MM.1S (cell line): ENCODE data around the gene GUCA2B.

ENCODE experiments used
- DNase-seq: peaks from one replicate; pipeline ENCODE4 v3.0.0-alpha.2; 2015
- H2AFZ ChIP-seq: fragments of 300-600 bp; sonication (generic); 2 replicates; pipeline ENCODE4 v1.6.0; 2016; ENCODE audit warnings: antibody characterized with exemption, low read length
- H3F3A ChIP-seq: fragments of 300-600 bp; sonication (generic); 2 replicates; pipeline ENCODE4 v1.6.1; 2016; ENCODE audit warnings: mild to moderate bottlenecking, antibody characterized with exemption, low read length, moderate library complexity, mixed read lengths; ENCODE audit not compliant: insufficient read depth
- H3K27ac ChIP-seq: fragments of 300-600 bp; sonication (generic); 2 replicates; pipeline ENCODE4 v1.5.1; 2016; ENCODE audit warnings: mild to moderate bottlenecking, low read length
- H3K27me3 ChIP-seq: fragments of 300-600 bp; sonication (generic); replicated peaks from 2 replicates; pipeline ENCODE4 v1.6.0; 2016; ENCODE audit warnings: low read length; ENCODE audit not compliant: insufficient read depth
- H3K36me3 ChIP-seq: fragments of 300-600 bp; sonication (generic); replicated peaks from 2 replicates; pipeline ENCODE4 v1.6.1; 2016; ENCODE audit warnings: mild to moderate bottlenecking, low read length, mixed read lengths; ENCODE audit not compliant: insufficient read depth
- H3K4me1 ChIP-seq: fragments of 300-600 bp; sonication (generic); 2 replicates; pipeline ENCODE4 v1.6.1; 2016; ENCODE audit warnings: low read length, mixed read lengths
- H3K4me2 ChIP-seq: fragments of 300-600 bp; sonication (generic); 2 replicates; pipeline ENCODE4 v1.6.0; 2016; ENCODE audit warnings: low read depth, low read length
- H3K4me3 ChIP-seq: fragments of 300-600 bp; sonication (generic); 2 replicates; pipeline ENCODE4 v1.5.1; 2016; ENCODE audit warnings: low read length, mixed read lengths
- H3K79me2 ChIP-seq: fragments of 300-600 bp; sonication (generic); 2 replicates; pipeline ENCODE4 v1.6.1; 2016; ENCODE audit warnings: mixed run types, low read length, mixed read lengths
- H3K9ac ChIP-seq: fragments of 300-600 bp; sonication (generic); 2 replicates; pipeline ENCODE4 v1.6.1; 2016; ENCODE audit warnings: low read length, mixed read lengths
- H3K9me2 ChIP-seq: fragments of 300-600 bp; sonication (generic); replicated peaks from 2 replicates; pipeline ENCODE4 v1.6.1; 2016; ENCODE audit warnings: mild to moderate bottlenecking, low read length, mixed read lengths; ENCODE audit not compliant: insufficient read depth
- H3K9me3 ChIP-seq: fragments of 300-600 bp; sonication (generic); replicated peaks from 2 replicates; pipeline ENCODE4 v1.6.1; 2016; ENCODE audit warnings: mild to moderate bottlenecking, low read length, mixed read lengths; ENCODE audit not compliant: insufficient read depth
- H4K20me1 ChIP-seq: fragments of 300-600 bp; sonication (generic); 2 replicates; pipeline ENCODE4 v1.6.1; 2016; ENCODE audit warnings: mild to moderate bottlenecking, low read length, moderate library complexity, mixed read lengths; ENCODE audit not compliant: insufficient read depth
- CTCF ChIP-seq: fragments of 300-600 bp; sonication (generic); IDR thresholded peaks from 2 replicates; pipeline ENCODE4 v1.5.1; 2016; ENCODE audit warnings: antibody characterized with exemption, low read length, mixed read lengths
- EZH2 ChIP-seq: fragments of 300-600 bp; sonication (generic); optimal IDR thresholded peaks from 2 replicates; pipeline ENCODE3; 2017; ENCODE audit warnings: low read depth, mild to moderate bottlenecking, antibody characterized with exemption, low read length, mixed read lengths
- EZH2phosphoT487 ChIP-seq: fragments of 300-600 bp; sonication (generic); IDR thresholded peaks from 2 replicates; pipeline ENCODE4 v1.6.1; 2018; ENCODE audit warnings: antibody characterized with exemption, low read length

Gene GUCA2B

GRCh38 chr1:42128964-42129363 lies 24.2 kb upstream of the GUCA2B start:
- Histone ChIP-seq H3K9me2 (no peaks in the 10 kb centered on the region), H3K4me2 (no peak overlapping the region), H2AFZ (no peak overlapping the region), H4K20me1 (no peaks in the 10 kb centered on the region), H3F3A (no peaks in the 10 kb centered on the region), H3K79me2 (no peaks in the 10 kb centered on the region), H3K9ac (no peak overlapping the region), H3K27ac (no peak overlapping the region), H3K27me3 (no peaks in the 10 kb centered on the region), H3K36me3 (no peaks in the 10 kb centered on the region), H3K4me3 (no peak overlapping the region), H3K4me1 (no peaks in the 10 kb centered on the region), H3K9me3 (no peaks in the 10 kb centered on the region)
- no peak for DNase-seq
- TF ChIP-seq EZH2phosphoT487 = no peak

- no peaks in the 10 kb centered on the region for H3K79me2 ChIP-seq
- no peak overlapping the region for H3K9ac ChIP-seq
Observed at GRCh38 chr1:42130061-42130660, 23.0 kb upstream of the GUCA2B start.

GRCh38 chr1:42133390-42133789 lies 19.8 kb upstream of the GUCA2B start:
- Histone ChIP-seq H3K27ac (no peak overlapping the region), H3F3A (no peaks in the 10 kb centered on the region), H3K4me1 (no peaks in the 10 kb centered on the region), H3K27me3 (no peaks in the 10 kb centered on the region), H3K9me3 (no peaks in the 10 kb centered on the region), H3K9me2 (no peaks in the 10 kb centered on the region), H3K9ac (no peak overlapping the region), H4K20me1 (no peaks in the 10 kb centered on the region), H3K79me2 (no peaks in the 10 kb centered on the region), H3K4me3 (no peak overlapping the region), H3K4me2 (no peak overlapping the region), H2AFZ (no peak overlapping the region), H3K36me3 (no peaks in the 10 kb centered on the region)
- DNase-seq = no peak
- TF ChIP-seq CTCF (no peak), EZH2phosphoT487 (no peak), EZH2 (no peak)

More at GRCh38 chr1:42130061-42130660, 23.0 kb upstream of the GUCA2B start:
- no peak overlapping the region for H2AFZ ChIP-seq
- no peaks in the 10 kb centered on the region for H4K20me1 ChIP-seq
- H3F3A ChIP-seq = no peaks in the 10 kb centered on the region
- no peaks in the 10 kb centered on the region for H3K9me3 ChIP-seq
- H3K36me3 ChIP-seq = no peaks in the 10 kb centered on the region
- no peaks in the 10 kb centered on the region for H3K27me3 ChIP-seq
- H3K4me1 ChIP-seq = no peaks in the 10 kb centered on the region
- H3K27ac ChIP-seq = no peak overlapping the region
- no peak overlapping the region for H3K4me2 ChIP-seq
- TF ChIP-seq EZH2phosphoT487 (no peak), CTCF (no peak), EZH2 (no peak)
- H3K4me3 ChIP-seq = no peak overlapping the region
- no peaks in the 10 kb centered on the region for H3K9me2 ChIP-seq
- no peak for DNase-seq

- no peak overlapping the region for H2AFZ ChIP-seq
- H3K9me2 ChIP-seq = no peaks in the 10 kb centered on the region
- H3K36me3 ChIP-seq = no peaks in the 10 kb centered on the region
- H3F3A ChIP-seq = no peaks in the 10 kb centered on the region
- TF ChIP-seq EZH2 (no peak), CTCF (no peak), EZH2phosphoT487 (no peak)
- no peak overlapping the region for H3K9ac ChIP-seq
- H3K4me2 ChIP-seq = no peak overlapping the region
- H3K27me3 ChIP-seq = no peaks in the 10 kb centered on the region
- H4K20me1 ChIP-seq = no peaks in the 10 kb centered on the region
- no peaks in the 10 kb centered on the region for H3K4me1 ChIP-seq
- no peak overlapping the region for H3K4me3 ChIP-seq
- H3K27ac ChIP-seq = no peak overlapping the region
- H3K79me2 ChIP-seq = no peaks in the 10 kb centered on the region
- DNase-seq = no peak
- H3K9me3 ChIP-seq = no peaks in the 10 kb centered on the region
Observed at GRCh38 chr1:42133809-42134526, 19.2 kb upstream of the GUCA2B start.
